CD4-positive, alpha-beta T cell (primary cell): Measurements from ENCODE around the gene TRAPPC2. TPM values are rescaled to one million over a fixed set of nuclear protein-coding genes. Genes with fewer than 3 reads are reported as not detected.

Experiments used
- ATAC-seq: fragments of 200-7000 bp; cut with Tn5 transposase; one replicate; pipeline ENCODE4 v1.10.0; 2022; ENCODE audit warnings: mild to moderate bottlenecking; ENCODE audit not compliant: poor library complexity
- CTCF ChIA-PET: fragments of 350-600 bp; sonication (Branson Sonifier 250); formaldehyde crosslinking; loops from one replicate; lab custom pipeline; 2021; ENCODE audit warnings: antibody characterized with exemption, inconsistent platforms; lab: Charles Lee
- POLR2A ChIA-PET: fragments of 350-600 bp; sonication (Branson Sonifier 250); formaldehyde crosslinking; loops from one replicate; lab custom pipeline; 2021; ENCODE audit warnings: antibody characterized with exemption, inconsistent platforms; lab: Charles Lee
- DNase-seq, 14 experiments: peaks; one replicate each; pipeline ENCODE4 v3.0.0-alpha.2; 2013 to 2020; ENCODE audit warnings: mixed read lengths in 2 of 14
- H3K27ac ChIP-seq, 2 donors: one replicate each; pipeline versions ENCODE4 v1.5.1 to v1.7.0; 2013; ENCODE audit warnings: low read length in 2 of 2, low read depth in 1 of 2, mild to moderate bottlenecking in 1 of 2
- H3K27me3 ChIP-seq, 2 experiments: 1 replicate in 1 of 2; 2 replicates in 1 of 2; pipeline versions ENCODE4 v1.6.1 to v1.7.0; 2013; ENCODE audit warnings: low read length in 2 of 2, control low read depth in 1 of 2, mild to moderate bottlenecking in 1 of 2, moderate library complexity in 1 of 2; ENCODE audit not compliant: insufficient read depth in 2 of 2, control insufficient read depth in 1 of 2
- H3K36me3 ChIP-seq: one replicate; pipeline ENCODE4 v1.6.1; 2013; ENCODE audit warnings: low read length, control low read depth; ENCODE audit not compliant: insufficient read depth
- H3K4me1 ChIP-seq: one replicate; pipeline ENCODE4 v1.6.1; 2013; ENCODE audit warnings: low read length, control low read depth; ENCODE audit not compliant: insufficient read depth
- H3K4me3 ChIP-seq: one replicate; pipeline ENCODE4 v1.5.1; 2013; ENCODE audit warnings: mild to moderate bottlenecking, low read length, moderate library complexity
- H3K9me3 ChIP-seq, 2 experiments: 1 replicate in 1 of 2; 2 replicates in 1 of 2; pipeline versions ENCODE4 v1.6.1 to v1.7.0; 2013; ENCODE audit warnings: low read length in 2 of 2, mild to moderate bottlenecking in 2 of 2, control low read depth in 1 of 2, moderate library complexity in 1 of 2; ENCODE audit not compliant: control insufficient read depth in 1 of 2, insufficient read depth in 1 of 2
- H3K27ac Mint-ChIP-seq: one replicate; pipeline ENCODE4 v1.8.0; 2020; ENCODE audit warnings: mixed read lengths
- H3K27me3 Mint-ChIP-seq: one replicate; pipeline ENCODE4 v1.8.0; 2021; ENCODE audit warnings: mixed read lengths
- H3K36me3 Mint-ChIP-seq: one replicate; pipeline ENCODE4 v1.8.0; 2021; ENCODE audit warnings: low read depth, mixed read lengths
- H3K4me1 Mint-ChIP-seq: one replicate; pipeline ENCODE4 v1.8.0; 2021; ENCODE audit warnings: low read depth, mixed read lengths
- H3K4me3 Mint-ChIP-seq: one replicate; pipeline ENCODE4 v1.8.0; 2020; ENCODE audit warnings: mild to moderate bottlenecking, mixed read lengths
- H3K9me3 Mint-ChIP-seq: one replicate; pipeline ENCODE4 v1.8.0; 2020; ENCODE audit warnings: mixed read lengths
- CTCF ChIP-seq: fragments of 200-600 bp; IDR thresholded peaks from one replicate; pipeline ENCODE4 v1.8.0; 2022; ENCODE audit warnings: antibody characterized with exemption, mild to moderate bottlenecking
- intact Hi-C, 2 experiments: fragments of 100-400 bp; cut with DNase I in 1 of 2; cut with micrococcal nuclease in 1 of 2; formaldehyde crosslinking; loops; one replicate each; pipeline versions ENCODE4 v1.15.1 to v1.9.0; 2023 to 2025; cut with DNase I, micrococcal nuclease
- total RNA-seq, 174 experiments: library from RNA in 2 of 174; stranded (reverse) in 2 of 174; gene quantifications; one replicate each; pipeline ENCODE4 v1.2.3 and lab custom pipeline; 2021 to 2026

The TRAPPC2 gene
- total RNA-seq, 2 experiments from 2014 or later: 21.4 to 22.3 TPM

- H3K4me1 Mint-ChIP-seq: peaks cover 82% of the 10 kb centered on the region
- DNase-seq: no peak
- CTCF ChIA-PET: no interaction called here
Measured at GRCh38 chrX:13699183-13699826, 35.1 kb downstream of the TRAPPC2 start.

GRCh38 chrX:13698432-13698831 is 36.0 kb downstream of the TRAPPC2 start:
- no peaks in the 10 kb centered on the region for H3K27me3 Mint-ChIP-seq
- H3K9me3 Mint-ChIP-seq: no peaks in the 10 kb centered on the region
- Histone ChIP-seq H3K4me1 (peaks cover 33% of the 10 kb centered on the region), H3K36me3 (peaks cover 2% of the 10 kb centered on the region), H3K27ac (no peak overlapping the region), H3K9me3 (no peaks in the 10 kb centered on the region), H3K27me3 (no peaks in the 10 kb centered on the region), H3K4me3 (no peak overlapping the region)
- H3K27ac Mint-ChIP-seq: peak overlapping the region; percentile 0
- peaks cover 25% of the 10 kb centered on the region for H3K36me3 Mint-ChIP-seq
- intact Hi-C loops: loop anchor here in 1 of 2 experiments (5.0 kb wide), 1 partner anchor 34 kb away; the partner anchor contains the start of genes OFD1 and TRAPPC2
- ChIA-PET POLR2A (interaction anchor here (1.6 to 1.8 kb wide), 2 partner anchors 10 to 36 kb away, joined by 6 to 7 read pairs; partner anchors contain the start of genes OFD1, RAB9A and TRAPPC2), CTCF (no interaction called here)
- ATAC-seq: no peak
- no peak for TF ChIP-seq CTCF
- no peak for DNase-seq
- H3K4me3 Mint-ChIP-seq: no peak overlapping the region
- peaks cover 83% of the 10 kb centered on the region for H3K4me1 Mint-ChIP-seq

More at GRCh38 chrX:13699183-13699826, 35.1 kb downstream of the TRAPPC2 start:
- H3K4me3 Mint-ChIP-seq: no peak overlapping the region
- peaks cover 28% of the 10 kb centered on the region for H3K4me1 ChIP-seq
- POLR2A ChIA-PET: interaction anchor here (1.8 kb wide), 1 partner anchor 35 kb away, joined by 7 read pairs; the partner anchor contains the start of genes OFD1 and TRAPPC2
- H3K36me3 Mint-ChIP-seq: peaks cover 33% of the 10 kb centered on the region
- no peak for TF ChIP-seq CTCF
- H3K9me3 Mint-ChIP-seq: no peaks in the 10 kb centered on the region
- no peak for ATAC-seq
- no peak overlapping the region for H3K4me3 ChIP-seq
- H3K9me3 ChIP-seq: no peaks in the 10 kb centered on the region
- peaks cover 8% of the 10 kb centered on the region for H3K36me3 ChIP-seq
- no peaks in the 10 kb centered on the region for H3K27me3 ChIP-seq
- intact Hi-C loops: loop anchor here in 1 of 2 experiments (5.0 kb wide), 1 partner anchor 33 kb away; the partner anchor contains the start of genes OFD1 and TRAPPC2
- peak overlapping the region; percentile 0 for H3K27ac Mint-ChIP-seq
- H3K27ac ChIP-seq: no peak overlapping the region
- H3K27me3 Mint-ChIP-seq: no peaks in the 10 kb centered on the region

GRCh38 chrX:13697976-13698375 is 36.4 kb downstream of the TRAPPC2 start:
- no peak overlapping the region for H3K27ac Mint-ChIP-seq
- H3K9me3 Mint-ChIP-seq: no peaks in the 10 kb centered on the region
- Histone ChIP-seq H3K27ac (no peak overlapping the region), H3K9me3 (no peaks in the 10 kb centered on the region), H3K27me3 (no peaks in the 10 kb centered on the region), H3K4me3 (no peak overlapping the region), H3K36me3 (peaks cover 2% of the 10 kb centered on the region), H3K4me1 (peaks cover 38% of the 10 kb centered on the region)
- TF ChIP-seq CTCF: no peak
- no peaks in the 10 kb centered on the region for H3K27me3 Mint-ChIP-seq
- ChIA-PET CTCF (interaction anchor here (1.4 kb wide), 1 partner anchor 10 kb away, joined by 4 read pairs; no protein-coding TSS in a partner anchor), POLR2A (interaction anchor here (1.6 to 1.8 kb wide), 2 partner anchors 9 to 36 kb away, joined by 6 to 7 read pairs; partner anchors contain the start of genes OFD1, RAB9A and TRAPPC2)
- H3K4me1 Mint-ChIP-seq: peaks cover 84% of the 10 kb centered on the region
- H3K4me3 Mint-ChIP-seq: no peak overlapping the region
- peaks cover 24% of the 10 kb centered on the region for H3K36me3 Mint-ChIP-seq
- intact Hi-C loops: loop anchor here in 1 of 2 experiments (5.0 kb wide), 1 partner anchor 34 kb away; the partner anchor contains the start of genes OFD1 and TRAPPC2
- ATAC-seq (no peak), DNase-seq (no peak)
